ENCODE results near the gene HNRNPC. TPM values are rescaled to one million over a fixed set of nuclear protein-coding genes. Genes with fewer than 3 reads are reported as not detected.
"Not testable (repeated sequence)": the region's sequence is repeated elsewhere in the genome, so short reads cannot be mapped to it uniquely, and the experiment has no call there.

Gene HNRNPC
- total RNA-seq, 4 donors from 2014 or later: 260 to 396 (median 292) TPM

- H3K9me3 ChIP-seq: peaks cover 0 to 4% (median 0%) of the 10 kb centered on the region in 4 donors
- intact Hi-C loops (cut with DNase I): no loop called here
- no peak for DNase-seq (ENCODE audit: extremely low spot score)
- H3K27me3 ChIP-seq: no peaks in the 10 kb centered on the region
- TF ChIP-seq EP300 (IDR thresholded peaks at IDR 0.05) (no peak), POLR2AphosphoS5 (IDR thresholded peaks at IDR 0.05) (no peak), POLR2A (IDR thresholded peaks at IDR 0.05; ENCODE audit: low read depth) (no peak), CTCF (IDR thresholded peaks at IDR 0.05) (no peak)
- no peak overlapping the region for H3K27ac ChIP-seq (replicated peaks in 1 of 4)
- H3K4me1 ChIP-seq: no peaks in the 10 kb centered on the region
- H3K4me3 ChIP-seq: no peak overlapping the region
- 73% methylated on average over 2 of the region's 2 CpGs for WGBS
- no peaks in the 10 kb centered on the region for H3K36me3 ChIP-seq
These were observed 87.1 kb downstream of the HNRNPC start for GRCh38 chr14:21182166-21182565.

- WGBS: 72% methylated on average over 2 of the region's 2 CpGs
- no peaks in the 10 kb centered on the region for H3K36me3 ChIP-seq
- intact Hi-C loops (cut with DNase I): no loop called here
- DNase-seq (ENCODE audit: extremely low spot score): no peak
- no peaks in the 10 kb centered on the region for H3K4me1 ChIP-seq
- no peaks in the 10 kb centered on the region for H3K27me3 ChIP-seq
- no peak overlapping the region for H3K27ac ChIP-seq (replicated peaks in 1 of 4)
- no peak for TF ChIP-seq POLR2A (IDR thresholded peaks at IDR 0.05; ENCODE audit: low read depth)
- no peak for TF ChIP-seq CTCF (IDR thresholded peaks at IDR 0.05)
- TF ChIP-seq POLR2AphosphoS5 (IDR thresholded peaks at IDR 0.05): no peak
- no peak for TF ChIP-seq EP300 (IDR thresholded peaks at IDR 0.05)
- H3K9me3 ChIP-seq: no peaks in the 10 kb centered on the region
- no peak overlapping the region for H3K4me3 ChIP-seq
These were observed 98.1 kb downstream of the HNRNPC start for GRCh38 chr14:21171128-21171527.

- Histone ChIP-seq H3K27ac (replicated peaks in 1 of 4) (no peak overlapping the region), H3K4me1 (peaks cover 0 to 10% (median 6%) of the 10 kb centered on the region in 4 donors), H3K4me3 (no peak overlapping the region), H3K27me3 (no peaks in the 10 kb centered on the region), H3K9me3 (no peaks in the 10 kb centered on the region), H3K36me3 (no peaks in the 10 kb centered on the region)
- 86% methylated on average over 3 of the region's 4 CpGs for WGBS
- TF ChIP-seq CTCF (IDR thresholded peaks at IDR 0.05) (no peak), EP300 (IDR thresholded peaks at IDR 0.05) (no peak), POLR2A (IDR thresholded peaks at IDR 0.05; ENCODE audit: low read depth) (no peak), POLR2AphosphoS5 (IDR thresholded peaks at IDR 0.05) (no peak)
- intact Hi-C loops (cut with DNase I): no loop called here
- no peak for DNase-seq (ENCODE audit: extremely low spot score)
These were observed 99.7 kb downstream of the HNRNPC start for GRCh38 chr14:21169573-21169972.

- 79% methylated on average over 7 of the region's 8 CpGs for WGBS
- Histone ChIP-seq H3K9me3 (no peaks in the 10 kb centered on the region), H3K4me1 (peaks cover 0 to 10% (median 6%) of the 10 kb centered on the region in 4 donors), H3K27me3 (no peaks in the 10 kb centered on the region), H3K27ac (replicated peaks in 1 of 4) (no peak overlapping the region), H3K36me3 (no peaks in the 10 kb centered on the region), H3K4me3 (no peak overlapping the region)
- intact Hi-C loops (cut with DNase I): no loop called here
- no peak for DNase-seq (ENCODE audit: extremely low spot score)
- TF ChIP-seq CTCF (IDR thresholded peaks at IDR 0.05) (no peak), EP300 (IDR thresholded peaks at IDR 0.05) (no peak), POLR2A (IDR thresholded peaks at IDR 0.05; ENCODE audit: low read depth) (no peak), POLR2AphosphoS5 (IDR thresholded peaks at IDR 0.05) (no peak)
These were observed 101.2 kb downstream of the HNRNPC start for GRCh38 chr14:21168055-21168454.

- 0% methylated on average over 1 of the region's 1 CpG for WGBS
- intact Hi-C loops (cut with DNase I); H3K27ac ChIP-seq (replicated peaks in 1 of 4); H3K9me3 ChIP-seq; H3K27me3 ChIP-seq; H3K36me3 ChIP-seq; H3K4me3 ChIP-seq; DNase-seq (ENCODE audit: extremely low spot score); H3K4me1 ChIP-seq: not testable (repeated sequence)
These were observed 103.6 kb downstream of the HNRNPC start for GRCh38 chr14:21165670-21166069.

GRCh38 chr14:21165002-21165605, 104.1 kb downstream of the HNRNPC start:
- H3K36me3 ChIP-seq; H3K9me3 ChIP-seq; H3K27ac ChIP-seq (replicated peaks in 1 of 4); H3K27me3 ChIP-seq; H3K4me3 ChIP-seq; H3K4me1 ChIP-seq; intact Hi-C loops (cut with DNase I); DNase-seq (ENCODE audit: extremely low spot score): not testable (repeated sequence)
- WGBS: 51% methylated on average over 6 of the region's 7 CpGs

All from esophagus muscularis mucosa (tissue), 4 donors.